GM12878 (cell line): ENCODE results near the gene NAA15. TPM values are rescaled to one million over a fixed set of nuclear protein-coding genes. Genes with fewer than 3 reads are reported as not detected.

Experiments
- ATAC-seq: fragments of 200-7000 bp; cut with Tn5 transposase; 3 replicates; pipeline ENCODE4 v1.9.1; 2020; ENCODE audit warnings: mild to moderate bottlenecking, moderate library complexity
- BruUV-seq: library from RNA; stranded (reverse); fragments of 400-500 nt; replicated peaks from 2 replicates; lab custom pipeline; 2021; lab: Mats Ljungman, UMichigan
- CTCF ChIA-PET: fragments of 300-600 bp; sonication (Branson Sonifier 250); formaldehyde crosslinking; extraction: SDS; loops from one replicate; lab custom pipeline; 2021; ENCODE audit warnings: inconsistent platforms; lab: Yijun Ruan, JAX
- POLR2A ChIA-PET: fragments of 350-600 bp; formaldehyde crosslinking; extraction: SDS; loops from one replicate; lab custom pipeline; 2021; ENCODE audit warnings: inconsistent platforms; lab: Charles Lee
- RAD21 ChIA-PET: fragments of 300-600 bp; sonication (Branson Sonifier 250); formaldehyde crosslinking; loops from one replicate; lab custom pipeline; 2023; ENCODE audit warnings: antibody characterized with exemption; ENCODE audit not compliant: unreplicated experiment; lab: Charles Lee
- SMC1A ChIA-PET: fragments of 300-600 bp; sonication (Branson Sonifier 250); formaldehyde crosslinking; loops from one replicate; lab custom pipeline; 2023; ENCODE audit not compliant: unreplicated experiment, uncharacterized antibody; lab: Charles Lee
- DNase-seq: peaks from one replicate; pipeline ENCODE4 v3.0.0-alpha.2; 2011; ENCODE audit warnings: low read depth, low spot score
- FAIRE-seq: peaks from 3 replicates; lab custom pipeline; 2011; peaks lifted over from hg19 to GRCh38; lab: Jason Lieb, UNC
- H2AFZ ChIP-seq: 2 replicates; pipeline ENCODE4 v1.6.0; 2011; ENCODE audit warnings: low read depth, low read length, control low read depth; ENCODE audit not compliant: control insufficient read depth
- H3K27ac ChIP-seq: 2 replicates; pipeline ENCODE4 v1.5.1; 2011; ENCODE audit warnings: control low read depth; ENCODE audit not compliant: control insufficient read depth, insufficient read depth
- H3K27me3 ChIP-seq, 2 experiments: replicated peaks in 1 of 2; 2 replicates each; pipeline versions ENCODE4 v1.6.0 to v1.6.1; 2011; ENCODE audit warnings: low read length in 1 of 2; ENCODE audit not compliant: control insufficient read depth in 2 of 2, insufficient read depth in 2 of 2
- H3K36me3 ChIP-seq, 2 experiments: 2 replicates each; pipeline ENCODE4 v1.5.1; 2011; ENCODE audit warnings: low read length in 1 of 2; ENCODE audit not compliant: control insufficient read depth in 2 of 2, insufficient read depth in 2 of 2
- H3K4me1 ChIP-seq: 2 replicates; pipeline ENCODE4 v1.6.1; 2011; ENCODE audit warnings: mild to moderate bottlenecking, low read length, moderate library complexity, mixed read lengths; ENCODE audit not compliant: control insufficient read depth, insufficient read depth
- H3K4me2 ChIP-seq: 2 replicates; pipeline ENCODE4 v1.6.0; 2011; ENCODE audit warnings: control low read depth; ENCODE audit not compliant: control insufficient read depth, insufficient read depth
- H3K4me3 ChIP-seq: fragments of 200-600 bp; sonication (generic); 2 replicates; pipeline ENCODE4 v1.5.1; 2016
- H3K79me2 ChIP-seq: 2 replicates; pipeline ENCODE4 v1.6.0; 2011; ENCODE audit warnings: low read length; ENCODE audit not compliant: control insufficient read depth, insufficient read depth
- H3K9ac ChIP-seq: 2 replicates; pipeline ENCODE4 v1.8.0; 2011; ENCODE audit warnings: low read length, control low read depth, mixed read lengths; ENCODE audit not compliant: control insufficient read depth, insufficient read depth
- H3K9me3 ChIP-seq: replicated peaks from 3 replicates; pipeline ENCODE4 v1.5.1; 2011; ENCODE audit warnings: mild to moderate bottlenecking, low read length; ENCODE audit not compliant: control insufficient read depth, insufficient read depth
- H4K20me1 ChIP-seq: 2 replicates; pipeline ENCODE4 v1.6.0; 2011; ENCODE audit not compliant: control insufficient read depth, insufficient read depth
- JUND ChIP-seq: IDR thresholded peaks from 2 replicates; pipeline ENCODE4 v1.6.1; 2012; ENCODE audit warnings: low read depth, mild to moderate bottlenecking, low read length, improper control_type of control experiment, moderate library complexity
- MTA2 ChIP-seq: fragments of 450-650 bp; IDR thresholded peaks from 2 replicates; pipeline ENCODE4 v1.6.1; 2016; ENCODE audit warnings: low read depth, mild to moderate bottlenecking, moderate library complexity
- MYB ChIP-seq: fragments of 150-350 bp; IDR thresholded peaks from 2 replicates; pipeline ENCODE4 v1.6.1; 2014; ENCODE audit warnings: mild to moderate bottlenecking, low read depth, low read length, borderline replicate concordance
- NR2C2 ChIP-seq: IDR thresholded peaks from 2 replicates; pipeline ENCODE4 v1.6.1; 2011; ENCODE audit warnings: borderline replicate concordance, low read depth; ENCODE audit not compliant: control insufficient read depth, insufficient read length
- RCOR1 ChIP-seq: conservative IDR thresholded peaks from 2 replicates; pipeline ENCODE4 v1.6.1; 2012; ENCODE audit warnings: low read depth, low read length, improper control_type of control experiment
- ZNF207 ChIP-seq: fragments of 450-650 bp; IDR thresholded peaks from 2 replicates; pipeline ENCODE4 v1.6.1; 2014; ENCODE audit warnings: antibody characterized with exemption, mild to moderate bottlenecking, borderline replicate concordance
- WGBS: methylation state at CpG from one replicate; pipeline ENCODE4 v1.1.6; 2016; ENCODE audit warnings: low lambda C conversion rate; ENCODE audit not compliant: insufficient replicate concordance, insufficient coverage; ENCODE audit errors: missing lambda C conversion rate; 5-methylcytosine and 5-hydroxymethylcytosine counted together
- in situ Hi-C: fragments of 300-500 bp; cut with MboI; formaldehyde crosslinking; loops from 9 replicates; pipeline ENCODE4 v1.14.3; 2018; ENCODE audit warnings: mixed read lengths
- intact Hi-C: fragments of 100-400 bp; cut with micrococcal nuclease; formaldehyde crosslinking; loops from one replicate; pipeline ENCODE4 v1.14.2; 2022; ENCODE audit not compliant: unreplicated experiment
- polyA plus RNA-seq, 11 experiments: library from polyadenylated mRNA; depleted of rRNA in 4 of 11; unstranded in 6 of 11; stranded (reverse) in 5 of 11; fragments of >200 nt; fragmentation: Nextera tagmentation in 4 of 11; fragmentation: Illumina TruSeq in 1 of 11; extraction: Ambion mirVana in 4 of 11; extraction: Trizol in 1 of 11; gene quantifications; 1 replicate in 1 of 11; 2 replicates in 10 of 11; pipeline versions ENCODE4 v1.2.1 to v1.2.3, GENCODE V29; 2011 to 2016; ENCODE audit warnings: inconsistent platforms in 2 of 11, missing spikeins in 2 of 11, low read depth in 1 of 11
- total RNA-seq, 4 experiments: library from RNA; depleted of rRNA in 3 of 4; stranded (reverse); fragments of >200 nt in 3 of 4; fragmentation: Illumina TruSeq in 1 of 4; extraction: Trizol in 1 of 4; gene quantifications; 2 replicates each; pipeline versions ENCODE4 v1.2.1 to v1.2.3, GENCODE V29; 2013 to 2021
- TF ChIP-seq, protein P1 (sequence below): fragments of 450-650 bp; formaldehyde crosslinking; IDR thresholded peaks from 2 replicates; pipeline ENCODE4 v1.4.0; 2020; ENCODE audit warnings: mild to moderate bottlenecking, moderate library complexity
- TF ChIP-seq, protein P2 (sequence below): fragments of 450-650 bp; IDR thresholded peaks from 2 replicates; pipeline ENCODE4 v1.6.1; 2017; ENCODE audit warnings: mild to moderate bottlenecking, moderate library complexity
- TF ChIP-seq, protein P3 (sequence below): fragments of 150-350 bp; IDR thresholded peaks from 2 replicates; pipeline ENCODE4 v1.6.1; 2016; ENCODE audit warnings: low read depth, low read length
- TF ChIP-seq, protein P4 (sequence below): IDR thresholded peaks from 2 replicates; pipeline ENCODE4 v1.6.1; 2011; ENCODE audit warnings: mild to moderate bottlenecking, low read depth, low read length, moderate library complexity; ENCODE audit not compliant: insufficient replicate concordance

The NAA15 gene
- total and polyA plus RNA-seq, 10 of the 15 experiments (the other 5 are each of a cell fraction or from before 2014, with no cell fraction given), result 24.3 to 93.1 (median 51.9) TPM

DNA sequence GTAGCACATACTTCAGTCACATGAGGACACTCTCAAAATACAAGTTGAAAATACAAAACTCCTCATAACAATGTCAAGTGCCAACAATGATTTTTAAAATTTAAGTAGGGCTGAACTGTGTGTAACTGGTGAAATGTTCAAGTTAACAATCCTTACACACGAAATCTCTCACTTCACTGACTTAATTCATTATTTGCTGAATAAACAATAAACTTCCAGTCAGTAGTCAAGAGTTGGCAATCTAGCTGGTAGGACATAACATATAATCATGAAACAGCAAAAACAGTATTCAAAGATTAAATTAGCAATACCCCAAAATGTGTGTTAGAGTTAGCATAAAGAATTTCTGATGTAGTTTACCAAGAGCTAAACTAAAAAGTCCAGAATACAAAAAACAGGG, 150.7 kb downstream of the NAA15 start:
- H3K4me1 ChIP-seq, result peaks cover 9% of the 10 kb centered on the region; the same call in 1 of the 2 replicates
- ATAC-seq (no peak), FAIRE-seq (no peak), DNase-seq (no peak)
- no peaks in the 10 kb centered on the region for H3K9me3 ChIP-seq
- peak overlapping the region; percentile 32 for H3K4me2 ChIP-seq
- no TSS peak for BruUV-seq
- no peak overlapping the region for H3K9ac ChIP-seq
- peak overlapping the region; percentile 82; the same call in 1 of the 2 replicates for H3K4me3 ChIP-seq
- in situ Hi-C loops (no loop called here), intact Hi-C loops (loop anchor here (2.0 to 10.0 kb wide), 3 partner anchors 77 to 370 kb away; partner anchors contain the start of genes NAA15 and NDUFC1)
- peaks cover 34% of the 10 kb centered on the region for H3K79me2 ChIP-seq
- no peaks in the 10 kb centered on the region for H4K20me1 ChIP-seq
- H3K36me3 ChIP-seq, result no peaks in the 10 kb centered on the region
- RAD21 ChIA-PET, result no interaction called here
- H3K27me3 ChIP-seq, result no peaks in the 10 kb centered on the region
- SMC1A ChIA-PET, result interaction anchor here (0.7 to 1.2 kb wide), 2 partner anchors 9 to 79 kb away, joined by 3 read pairs; no protein-coding TSS in a partner anchor
- WGBS, result 70% methylated on average over 1 of the region's 1 CpG
- H3K27ac ChIP-seq, result peak overlapping the region; percentile 78; the same call in 1 of the 2 replicates
- CTCF ChIA-PET, result no interaction called here
- POLR2A ChIA-PET, result no interaction called here
- H2AFZ ChIP-seq, result no peak overlapping the region
- TF ChIP-seq ZNF207 (no peak), NR2C2 (no peak), MTA2 (no peak), RCOR1 (no peak), MYB (no peak), JUND (no peak)
- TF ChIP-seq, protein P1, sequence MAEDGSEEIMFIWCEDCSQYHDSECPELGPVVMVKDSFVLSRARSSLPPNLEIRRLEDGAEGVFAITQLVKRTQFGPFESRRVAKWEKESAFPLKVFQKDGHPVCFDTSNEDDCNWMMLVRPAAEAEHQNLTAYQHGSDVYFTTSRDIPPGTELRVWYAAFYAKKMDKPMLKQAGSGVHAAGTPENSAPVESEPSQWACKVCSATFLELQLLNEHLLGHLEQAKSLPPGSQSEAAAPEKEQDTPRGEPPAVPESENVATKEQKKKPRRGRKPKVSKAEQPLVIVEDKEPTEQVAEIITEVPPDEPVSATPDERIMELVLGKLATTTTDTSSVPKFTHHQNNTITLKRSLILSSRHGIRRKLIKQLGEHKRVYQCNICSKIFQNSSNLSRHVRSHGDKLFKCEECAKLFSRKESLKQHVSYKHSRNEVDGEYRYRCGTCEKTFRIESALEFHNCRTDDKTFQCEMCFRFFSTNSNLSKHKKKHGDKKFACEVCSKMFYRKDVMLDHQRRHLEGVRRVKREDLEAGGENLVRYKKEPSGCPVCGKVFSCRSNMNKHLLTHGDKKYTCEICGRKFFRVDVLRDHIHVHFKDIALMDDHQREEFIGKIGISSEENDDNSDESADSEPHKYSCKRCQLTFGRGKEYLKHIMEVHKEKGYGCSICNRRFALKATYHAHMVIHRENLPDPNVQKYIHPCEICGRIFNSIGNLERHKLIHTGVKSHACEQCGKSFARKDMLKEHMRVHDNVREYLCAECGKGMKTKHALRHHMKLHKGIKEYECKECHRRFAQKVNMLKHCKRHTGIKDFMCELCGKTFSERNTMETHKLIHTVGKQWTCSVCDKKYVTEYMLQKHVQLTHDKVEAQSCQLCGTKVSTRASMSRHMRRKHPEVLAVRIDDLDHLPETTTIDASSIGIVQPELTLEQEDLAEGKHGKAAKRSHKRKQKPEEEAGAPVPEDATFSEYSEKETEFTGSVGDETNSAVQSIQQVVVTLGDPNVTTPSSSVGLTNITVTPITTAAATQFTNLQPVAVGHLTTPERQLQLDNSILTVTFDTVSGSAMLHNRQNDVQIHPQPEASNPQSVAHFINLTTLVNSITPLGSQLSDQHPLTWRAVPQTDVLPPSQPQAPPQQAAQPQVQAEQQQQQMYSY (CRISPR knock-in tag), result no peak
- TF ChIP-seq, protein P2, sequence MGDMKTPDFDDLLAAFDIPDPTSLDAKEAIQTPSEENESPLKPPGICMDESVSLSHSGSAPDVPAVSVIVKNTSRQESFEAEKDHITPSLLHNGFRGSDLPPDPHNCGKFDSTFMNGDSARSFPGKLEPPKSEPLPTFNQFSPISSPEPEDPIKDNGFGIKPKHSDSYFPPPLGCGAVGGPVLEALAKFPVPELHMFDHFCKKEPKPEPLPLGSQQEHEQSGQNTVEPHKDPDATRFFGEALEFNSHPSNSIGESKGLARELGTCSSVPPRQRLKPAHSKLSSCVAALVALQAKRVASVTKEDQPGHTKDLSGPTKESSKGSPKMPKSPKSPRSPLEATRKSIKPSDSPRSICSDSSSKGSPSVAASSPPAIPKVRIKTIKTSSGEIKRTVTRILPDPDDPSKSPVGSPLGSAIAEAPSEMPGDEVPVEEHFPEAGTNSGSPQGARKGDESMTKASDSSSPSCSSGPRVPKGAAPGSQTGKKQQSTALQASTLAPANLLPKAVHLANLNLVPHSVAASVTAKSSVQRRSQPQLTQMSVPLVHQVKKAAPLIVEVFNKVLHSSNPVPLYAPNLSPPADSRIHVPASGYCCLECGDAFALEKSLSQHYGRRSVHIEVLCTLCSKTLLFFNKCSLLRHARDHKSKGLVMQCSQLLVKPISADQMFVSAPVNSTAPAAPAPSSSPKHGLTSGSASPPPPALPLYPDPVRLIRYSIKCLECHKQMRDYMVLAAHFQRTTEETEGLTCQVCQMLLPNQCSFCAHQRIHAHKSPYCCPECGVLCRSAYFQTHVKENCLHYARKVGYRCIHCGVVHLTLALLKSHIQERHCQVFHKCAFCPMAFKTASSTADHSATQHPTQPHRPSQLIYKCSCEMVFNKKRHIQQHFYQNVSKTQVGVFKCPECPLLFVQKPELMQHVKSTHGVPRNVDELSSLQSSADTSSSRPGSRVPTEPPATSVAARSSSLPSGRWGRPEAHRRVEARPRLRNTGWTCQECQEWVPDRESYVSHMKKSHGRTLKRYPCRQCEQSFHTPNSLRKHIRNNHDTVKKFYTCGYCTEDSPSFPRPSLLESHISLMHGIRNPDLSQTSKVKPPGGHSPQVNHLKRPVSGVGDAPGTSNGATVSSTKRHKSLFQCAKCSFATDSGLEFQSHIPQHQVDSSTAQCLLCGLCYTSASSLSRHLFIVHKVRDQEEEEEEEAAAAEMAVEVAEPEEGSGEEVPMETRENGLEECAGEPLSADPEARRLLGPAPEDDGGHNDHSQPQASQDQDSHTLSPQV, result no peak
- TF ChIP-seq, protein P3, sequence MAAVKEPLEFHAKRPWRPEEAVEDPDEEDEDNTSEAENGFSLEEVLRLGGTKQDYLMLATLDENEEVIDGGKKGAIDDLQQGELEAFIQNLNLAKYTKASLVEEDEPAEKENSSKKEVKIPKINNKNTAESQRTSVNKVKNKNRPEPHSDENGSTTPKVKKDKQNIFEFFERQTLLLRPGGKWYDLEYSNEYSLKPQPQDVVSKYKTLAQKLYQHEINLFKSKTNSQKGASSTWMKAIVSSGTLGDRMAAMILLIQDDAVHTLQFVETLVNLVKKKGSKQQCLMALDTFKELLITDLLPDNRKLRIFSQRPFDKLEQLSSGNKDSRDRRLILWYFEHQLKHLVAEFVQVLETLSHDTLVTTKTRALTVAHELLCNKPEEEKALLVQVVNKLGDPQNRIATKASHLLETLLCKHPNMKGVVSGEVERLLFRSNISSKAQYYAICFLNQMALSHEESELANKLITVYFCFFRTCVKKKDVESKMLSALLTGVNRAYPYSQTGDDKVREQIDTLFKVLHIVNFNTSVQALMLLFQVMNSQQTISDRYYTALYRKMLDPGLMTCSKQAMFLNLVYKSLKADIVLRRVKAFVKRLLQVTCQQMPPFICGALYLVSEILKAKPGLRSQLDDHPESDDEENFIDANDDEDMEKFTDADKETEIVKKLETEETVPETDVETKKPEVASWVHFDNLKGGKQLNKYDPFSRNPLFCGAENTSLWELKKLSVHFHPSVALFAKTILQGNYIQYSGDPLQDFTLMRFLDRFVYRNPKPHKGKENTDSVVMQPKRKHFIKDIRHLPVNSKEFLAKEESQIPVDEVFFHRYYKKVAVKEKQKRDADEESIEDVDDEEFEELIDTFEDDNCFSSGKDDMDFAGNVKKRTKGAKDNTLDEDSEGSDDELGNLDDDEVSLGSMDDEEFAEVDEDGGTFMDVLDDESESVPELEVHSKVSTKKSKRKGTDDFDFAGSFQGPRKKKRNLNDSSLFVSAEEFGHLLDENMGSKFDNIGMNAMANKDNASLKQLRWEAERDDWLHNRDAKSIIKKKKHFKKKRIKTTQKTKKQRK, result no peak
- TF ChIP-seq, protein P4, sequence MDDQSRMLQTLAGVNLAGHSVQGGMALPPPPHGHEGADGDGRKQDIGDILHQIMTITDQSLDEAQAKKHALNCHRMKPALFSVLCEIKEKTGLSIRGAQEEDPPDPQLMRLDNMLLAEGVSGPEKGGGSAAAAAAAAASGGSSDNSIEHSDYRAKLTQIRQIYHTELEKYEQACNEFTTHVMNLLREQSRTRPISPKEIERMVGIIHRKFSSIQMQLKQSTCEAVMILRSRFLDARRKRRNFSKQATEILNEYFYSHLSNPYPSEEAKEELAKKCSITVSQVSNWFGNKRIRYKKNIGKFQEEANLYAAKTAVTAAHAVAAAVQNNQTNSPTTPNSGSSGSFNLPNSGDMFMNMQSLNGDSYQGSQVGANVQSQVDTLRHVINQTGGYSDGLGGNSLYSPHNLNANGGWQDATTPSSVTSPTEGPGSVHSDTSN, result no peak
